Esophagus (tissue), 2 donors: ENCODE results near the gene HOXB1. TPM values are rescaled to one million over a fixed set of nuclear protein-coding genes. Genes with fewer than 3 reads are reported as not detected.

Source experiments
- H3K27ac ChIP-seq, 2 donors: one replicate each; pipeline ENCODE4 v1.5.1; 2013; ENCODE audit warnings: low read depth in 2 of 2, mild to moderate bottlenecking in 2 of 2, inconsistent platforms in 1 of 2, low read length in 1 of 2, moderate library complexity in 1 of 2
- H3K27me3 ChIP-seq, 2 donors: one replicate each; pipeline ENCODE4 v1.6.1; 2013; ENCODE audit warnings: low read length in 2 of 2, control low read depth in 1 of 2, mild to moderate bottlenecking in 1 of 2; ENCODE audit not compliant: insufficient read depth in 2 of 2, control insufficient read depth in 1 of 2
- H3K36me3 ChIP-seq, 2 donors: one replicate each; pipeline ENCODE4 v1.6.1; 2013; ENCODE audit warnings: low read length in 1 of 2; ENCODE audit not compliant: control insufficient read depth in 2 of 2, insufficient read depth in 2 of 2
- H3K4me1 ChIP-seq, 2 donors: one replicate each; pipeline ENCODE4 v1.6.1; 2013; ENCODE audit warnings: low read length in 1 of 2; ENCODE audit not compliant: control insufficient read depth in 2 of 2, insufficient read depth in 2 of 2
- H3K4me3 ChIP-seq, 2 donors: one replicate each; pipeline ENCODE4 v1.5.1; 2013; ENCODE audit warnings: low read length in 2 of 2, mild to moderate bottlenecking in 2 of 2, low read depth in 1 of 2, moderate library complexity in 1 of 2
- H3K9me3 ChIP-seq, 2 donors: one replicate each; pipeline ENCODE4 v1.6.1; 2013; ENCODE audit warnings: mild to moderate bottlenecking in 2 of 2, low read depth in 1 of 2, low read length in 1 of 2, moderate library complexity in 1 of 2; ENCODE audit not compliant: control insufficient read depth in 2 of 2, insufficient read depth in 1 of 2
- WGBS, 2 donors: extraction: QIAGEN DNeasy Blood & Tissue Kit; methylation state at CpG; one replicate each; pipeline ENCODE4 v1.1.7; 2013; 5-methylcytosine and 5-hydroxymethylcytosine counted together
- polyA plus RNA-seq, 2 donors: library from polyadenylated mRNA; stranded (reverse); fragments of 200-250 nt; gene quantifications; one replicate each; pipeline ENCODE4 v1.2.3, GENCODE V29; 2013
- donor health status: healthy with polysubstance abuse.
- donor health status: Bipolar disorder and iron deficiency.

HOXB1 gene
- polyA plus RNA-seq, 2 donors = 0.29 to 1.0 TPM

DNA sequence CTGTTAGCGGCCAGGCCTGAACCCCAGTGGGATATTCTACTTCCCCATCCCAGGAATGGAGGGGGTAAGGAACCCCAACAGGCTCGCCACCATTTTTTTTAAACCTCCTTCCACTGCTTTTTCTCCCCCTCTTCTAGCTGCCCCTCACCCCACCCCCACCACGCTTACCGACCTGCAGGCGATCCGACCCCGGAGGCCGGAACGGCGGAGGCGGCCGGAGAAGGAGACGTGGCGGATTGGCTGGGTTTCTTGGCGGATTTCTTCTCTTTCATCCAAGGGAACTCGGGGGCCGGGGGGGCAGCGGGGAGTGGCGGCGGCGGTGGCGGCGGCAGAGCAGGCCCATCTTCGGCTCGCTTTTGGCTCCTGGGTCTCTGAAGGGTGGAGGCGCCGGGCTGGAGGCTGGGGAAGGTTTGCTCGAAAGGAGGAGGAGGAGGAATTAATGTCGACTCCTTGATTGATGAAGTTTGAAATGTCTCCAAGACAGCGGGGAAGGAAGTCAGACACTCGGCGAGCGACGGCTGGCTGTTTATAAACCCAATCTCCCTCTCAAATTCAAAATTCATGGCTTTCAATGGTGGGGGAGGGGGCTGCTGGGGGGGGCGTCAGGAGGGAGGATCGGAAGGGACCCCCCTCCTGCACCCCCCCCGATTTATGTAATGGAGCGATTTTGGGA lies 13.7 kb upstream of the HOXB1 start:
- no peaks in the 10 kb centered on the region for H3K27me3 ChIP-seq
- whole genome bisulfite sequencing, 2 donors = 3 to 8% methylated on average over 38 of the region's 38 CpGs
- no peaks in the 10 kb centered on the region for H3K36me3 ChIP-seq
- H3K4me3 ChIP-seq = peak overlapping the region; percentile 77 to 83
- H3K4me1 ChIP-seq = no peaks in the 10 kb centered on the region
- peak overlapping the region; percentile 91 to 96 for H3K27ac ChIP-seq
- H3K9me3 ChIP-seq = no peaks in the 10 kb centered on the region

DNA sequence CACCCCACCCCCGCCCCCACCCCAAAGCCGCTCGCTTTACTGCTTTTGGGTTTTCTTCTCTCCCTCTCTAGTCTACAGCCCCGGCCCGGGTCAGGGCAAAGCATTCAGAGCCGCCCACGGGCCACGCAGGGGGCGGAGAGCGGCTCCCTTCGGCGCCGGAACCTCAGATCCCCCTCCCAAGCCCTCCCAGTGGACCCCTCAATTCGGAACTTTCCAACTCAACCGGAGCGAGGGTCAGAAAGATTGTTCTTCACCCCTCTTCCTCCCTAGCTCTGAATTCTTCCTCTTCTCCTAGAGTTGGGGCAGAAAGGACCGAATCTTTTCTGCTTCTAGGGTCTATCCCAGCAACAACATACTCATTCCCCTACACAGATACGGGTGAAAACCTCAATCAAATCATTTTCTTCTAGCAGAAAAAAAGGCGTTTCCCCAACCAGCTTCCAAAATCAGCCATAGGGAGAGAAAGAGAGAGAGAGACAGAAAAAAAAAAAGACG lies 13.1 kb upstream of the HOXB1 start:
- Histone ChIP-seq H3K9me3 (no peaks in the 10 kb centered on the region), H3K27ac (peak overlapping the region; percentile 91 to 96), H3K27me3 (no peaks in the 10 kb centered on the region), H3K4me1 (no peaks in the 10 kb centered on the region), H3K36me3 (no peaks in the 10 kb centered on the region), H3K4me3 (peak overlapping the region; percentile 77 to 83)
- 2 to 6% methylated on average over 18 to 20 of the region's 20 CpGs for WGBS, 2 donors

- Histone ChIP-seq H3K9me3 (no peaks in the 10 kb centered on the region), H3K27me3 (no peaks in the 10 kb centered on the region), H3K36me3 (no peaks in the 10 kb centered on the region), H3K4me3 (peak overlapping the region; percentile 77 to 83), H3K27ac (peak overlapping the region; percentile 91 to 96), H3K4me1 (no peaks in the 10 kb centered on the region)
- WGBS, 2 donors = 1% methylated on average over 68 to 72 of the region's 72 CpGs
Observed at GRCh38 chr17:48543107-48543853, 12.5 kb upstream of the HOXB1 start.

DNA sequence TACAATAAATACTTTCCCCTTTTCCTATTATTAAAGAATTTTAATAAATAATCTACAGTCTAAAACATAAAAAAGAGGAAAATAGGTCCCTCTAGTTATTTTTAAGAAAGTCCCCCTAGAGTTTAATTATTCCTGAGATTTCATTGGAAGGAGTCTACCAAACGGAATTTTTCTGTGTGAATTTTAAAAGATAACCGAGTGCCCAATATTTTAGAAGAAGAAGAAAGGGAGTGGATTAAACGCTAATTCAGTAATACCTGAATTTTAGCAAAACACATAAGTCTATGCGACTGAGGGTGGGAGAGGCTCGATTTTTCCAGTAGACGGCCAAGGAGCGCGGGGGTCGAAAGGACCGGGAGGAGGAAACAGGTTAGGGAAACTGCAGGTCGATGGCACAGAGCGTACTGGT lies 11.9 kb upstream of the HOXB1 start:
- whole genome bisulfite sequencing, 2 donors = 5 to 7% methylated on average over 12 of the region's 12 CpGs
- Histone ChIP-seq H3K4me1 (no peaks in the 10 kb centered on the region), H3K9me3 (no peaks in the 10 kb centered on the region), H3K27ac (peak overlapping the region; percentile 91 to 98), H3K27me3 (no peaks in the 10 kb centered on the region), H3K4me3 (peak overlapping the region; percentile 77 to 83), H3K36me3 (no peaks in the 10 kb centered on the region)

DNA sequence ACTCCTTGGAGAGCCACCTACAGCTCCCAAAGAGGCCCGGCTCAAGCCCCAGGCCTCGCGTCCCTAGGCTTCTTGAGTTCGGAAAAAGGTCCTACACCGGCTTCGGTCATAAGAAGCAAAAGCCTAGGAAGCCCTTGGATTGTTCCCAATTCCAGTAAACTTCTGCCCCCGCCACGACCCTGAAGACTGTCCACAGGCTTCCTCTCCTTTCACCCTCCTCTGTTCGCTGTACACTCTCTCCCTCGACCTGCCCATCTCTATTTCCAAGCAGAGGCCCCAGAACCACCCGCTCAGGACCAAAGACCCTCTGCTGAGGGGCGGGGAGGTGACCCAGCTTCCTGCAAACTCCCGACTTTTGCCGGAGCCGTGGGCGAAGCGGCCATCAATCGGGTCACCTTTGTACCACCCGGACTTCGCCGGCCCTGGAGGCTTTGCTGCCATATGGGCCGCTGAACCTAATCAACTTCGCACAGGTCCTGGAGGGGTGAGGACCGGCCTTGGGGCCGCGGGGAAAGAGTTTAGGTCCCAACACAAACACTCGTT lies 11.4 kb upstream of the HOXB1 start:
- Histone ChIP-seq H3K36me3 (no peaks in the 10 kb centered on the region), H3K9me3 (no peaks in the 10 kb centered on the region), H3K4me3 (peak overlapping the region; percentile 53 to 83), H3K4me1 (no peaks in the 10 kb centered on the region), H3K27me3 (no peaks in the 10 kb centered on the region), H3K27ac (peak overlapping the region; percentile 98)
- 11 to 13% methylated on average over 27 of the region's 27 CpGs for WGBS, 2 donors

DNA sequence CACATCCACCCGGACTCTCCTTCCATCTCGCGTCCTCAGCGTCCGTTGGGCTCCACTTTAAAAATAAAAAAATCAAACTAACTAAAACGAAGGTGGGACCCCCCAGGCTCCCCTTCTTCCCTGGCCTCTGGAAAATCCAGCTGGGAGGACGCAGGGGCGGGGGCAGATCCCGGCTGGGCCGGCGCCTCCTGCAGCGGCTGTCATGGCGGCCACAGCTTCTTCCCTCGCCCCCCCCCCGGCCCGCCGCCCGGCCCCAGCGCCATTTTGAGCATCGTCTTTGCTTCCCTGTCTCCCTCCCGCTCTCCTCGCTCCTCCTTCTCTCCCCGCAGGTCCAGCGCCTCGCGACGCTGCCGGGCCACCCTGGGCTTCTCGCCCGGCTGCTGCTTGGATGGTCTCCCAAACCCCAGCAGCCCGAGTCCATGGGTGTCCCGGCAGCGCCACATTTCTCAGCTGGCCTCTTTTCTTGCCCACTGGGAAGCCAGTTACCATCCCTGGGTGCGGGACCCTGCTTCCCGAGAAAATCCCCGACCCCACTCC lies 10.8 kb upstream of the HOXB1 start:
- peak overlapping the region; percentile 98 for H3K27ac ChIP-seq
- H3K27me3 ChIP-seq = no peaks in the 10 kb centered on the region
- no peaks in the 10 kb centered on the region for H3K36me3 ChIP-seq
- no peaks in the 10 kb centered on the region for H3K9me3 ChIP-seq
- peak overlapping the region; percentile 53 to 83 for H3K4me3 ChIP-seq
- no peaks in the 10 kb centered on the region for H3K4me1 ChIP-seq
- 4 to 6% methylated on average over 26 to 35 of the region's 36 CpGs for WGBS, 2 donors

DNA sequence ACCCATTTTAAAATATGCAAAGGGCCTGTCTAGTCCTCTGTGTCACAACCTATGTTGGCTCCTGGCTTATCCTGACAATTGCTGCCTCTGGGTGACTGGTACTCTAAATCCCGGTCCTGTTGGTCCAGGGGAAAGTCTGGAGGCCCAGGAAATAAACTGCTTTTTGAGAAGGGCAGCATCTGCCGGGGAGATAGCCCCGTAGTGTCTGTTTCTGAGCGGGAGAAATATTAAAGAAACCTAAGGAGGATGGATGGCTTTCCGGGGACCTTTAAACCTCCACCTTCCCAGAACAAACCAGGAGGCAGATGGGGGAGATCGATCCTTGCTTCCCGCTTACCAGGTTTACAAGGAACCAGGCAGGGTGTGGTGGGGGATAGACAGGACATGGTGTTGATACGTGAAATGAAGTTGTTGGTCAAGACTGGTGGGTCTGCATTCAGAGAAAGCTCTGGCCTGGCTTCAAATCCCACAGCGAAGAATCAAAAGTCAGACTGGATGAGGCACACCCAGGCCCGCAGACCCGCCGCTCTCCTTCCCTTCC lies 10.3 kb upstream of the HOXB1 start:
- no peaks in the 10 kb centered on the region for H3K36me3 ChIP-seq
- no peaks in the 10 kb centered on the region for H3K9me3 ChIP-seq
- no peaks in the 10 kb centered on the region for H3K27me3 ChIP-seq
- WGBS, 2 donors = 24 to 26% methylated on average over 12 of the region's 12 CpGs
- peak overlapping the region; percentile 98 for H3K27ac ChIP-seq
- H3K4me3 ChIP-seq = peak overlapping the region; percentile 53 to 83
- H3K4me1 ChIP-seq = no peaks in the 10 kb centered on the region

DNA sequence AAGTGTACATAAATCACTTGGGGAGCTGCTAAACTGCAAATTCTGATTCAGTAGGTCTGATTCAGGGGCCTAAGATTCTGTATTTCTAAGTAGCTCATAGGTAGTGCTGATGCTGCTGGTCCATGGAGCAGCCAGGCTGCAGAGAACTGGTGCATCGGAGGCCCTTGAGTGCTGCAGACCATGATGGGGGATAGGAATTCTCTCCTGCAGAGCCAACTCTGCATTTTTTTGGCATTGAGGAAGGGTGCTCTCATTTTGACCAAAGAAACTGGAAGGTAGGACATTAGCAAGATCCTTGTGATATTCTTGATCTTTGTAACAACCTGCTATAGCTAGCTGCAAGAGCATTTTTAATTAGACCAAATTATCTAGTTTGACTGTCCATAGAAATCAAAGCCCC lies 9.4 kb upstream of the HOXB1 start:
- Histone ChIP-seq H3K36me3 (no peaks in the 10 kb centered on the region), H3K9me3 (no peaks in the 10 kb centered on the region), H3K4me3 (no peak overlapping the region), H3K4me1 (no peaks in the 10 kb centered on the region), H3K27me3 (no peaks in the 10 kb centered on the region), H3K27ac (no peak overlapping the region)
- 83 to 87% methylated on average over 1 of the region's 1 CpG for WGBS, 2 donors

GRCh38 chr17:48539177-48539576 lies 8.4 kb upstream of the HOXB1 start:
- Histone ChIP-seq H3K4me1 (no peaks in the 10 kb centered on the region), H3K36me3 (no peaks in the 10 kb centered on the region), H3K4me3 (no peak overlapping the region), H3K9me3 (no peaks in the 10 kb centered on the region), H3K27ac (no peak overlapping the region), H3K27me3 (no peaks in the 10 kb centered on the region)
- WGBS, 2 donors = 72 to 75% methylated on average over 4 of the region's 4 CpGs
